A549 (cell line): ENCODE measurements around the gene ZGPAT.
"Not testable (repeated sequence)": the region's sequence is repeated elsewhere in the genome, so short reads cannot be mapped to it uniquely, and the experiment has no call there.

Source experiments
- BCL3 ChIP-seq: fragments of >200 bp; sonication (Bioruptor Twin); formaldehyde crosslinking; IDR thresholded peaks from 3 replicates; pipeline ENCODE4 v1.6.1; 2016
- CBX8 ChIP-seq: fragments of 200-600 bp; sonication (generic); IDR thresholded peaks from 2 replicates; pipeline ENCODE4 v1.6.1; 2016
- CTCF ChIP-seq: fragments of >200 bp; sonication (Bioruptor Twin); formaldehyde crosslinking; IDR thresholded peaks from 3 replicates; pipeline ENCODE4 v1.5.1; 2016
- EHMT2 ChIP-seq: fragments of 200-600 bp; sonication (generic); IDR thresholded peaks from 2 replicates; pipeline ENCODE4 v1.6.1; 2016; ENCODE audit warnings: antibody characterized with exemption, low read depth, mild to moderate bottlenecking, moderate library complexity
- FOSB ChIP-seq: fragments of 250-450 bp; sonication (Bioruptor Pico); IDR thresholded peaks from 2 replicates; pipeline ENCODE4 v1.5.0; 2020; ENCODE audit warnings: mild to moderate bottlenecking, moderate library complexity
- MAFK ChIP-seq: fragments of 450-650 bp; IDR thresholded peaks from 2 replicates; pipeline ENCODE4 v1.6.1; 2014; ENCODE audit not compliant: partially characterized antibody
- MYC ChIP-seq: IDR thresholded peaks from 2 replicates; pipeline ENCODE4 v1.6.1; 2012; ENCODE audit warnings: mild to moderate bottlenecking, inconsistent platforms, low read length, improper control_type of control experiment, borderline replicate concordance
- POLR2A ChIP-seq: IDR thresholded peaks from 2 replicates; pipeline ENCODE4 v1.6.1; 2012; ENCODE audit warnings: mild to moderate bottlenecking, low read length
- RCOR1 ChIP-seq: fragments of 150-350 bp; IDR thresholded peaks from 2 replicates; pipeline ENCODE4 v1.6.1; 2014; ENCODE audit warnings: antibody characterized with exemption, low read length, low read depth
- REST ChIP-seq: fragments of 200-600 bp; sonication (generic); IDR thresholded peaks from 2 replicates; pipeline ENCODE4 v1.6.1; 2016; ENCODE audit warnings: antibody characterized with exemption, mild to moderate bottlenecking, moderate library complexity
- TFCP2L1 ChIP-seq: fragments of 250-450 bp; sonication (Bioruptor Pico); IDR thresholded peaks from 2 replicates; pipeline ENCODE4 v1.5.0; 2021; ENCODE audit warnings: mild to moderate bottlenecking
- ZNF302 ChIP-seq: fragments of 250-450 bp; sonication (Bioruptor Pico); IDR thresholded peaks from 2 replicates; pipeline ENCODE4 v1.9.0; 2021; ENCODE audit warnings: inconsistent platforms, mild to moderate bottlenecking, moderate library complexity

- TF ChIP-seq RCOR1; ZNF302 (CRISPR knock-in tag); CTCF; FOSB (CRISPR knock-in tag); MYC; EHMT2; REST; CBX8; MAFK; POLR2A; BCL3; TFCP2L1 (CRISPR knock-in tag): not testable (repeated sequence)
Measured at GRCh38 chr20:63660174-63660573, 47.7 kb upstream of the ZGPAT start.
